Kasumi-1 (cell line): ENCODE measurements around the gene SIK1.
"Not testable (repeated sequence)": the region's sequence is repeated elsewhere in the genome, so short reads cannot be mapped to it uniquely, and the experiment has no call there.

Source experiments
- DNase-seq, 2 experiments: peaks; one replicate each; lab custom pipeline; 2025; lab: John Stamatoyannopoulos, UW

SIK1 gene

GRCh38 chr21:43426404-43427241 is at the start of gene SIK1:
SIK1 (minus strand) TSS chr21:43427131; CDS start chr21:43426178, 953 bp downstream.
- not testable (repeated sequence) for DNase-seq

DNA sequence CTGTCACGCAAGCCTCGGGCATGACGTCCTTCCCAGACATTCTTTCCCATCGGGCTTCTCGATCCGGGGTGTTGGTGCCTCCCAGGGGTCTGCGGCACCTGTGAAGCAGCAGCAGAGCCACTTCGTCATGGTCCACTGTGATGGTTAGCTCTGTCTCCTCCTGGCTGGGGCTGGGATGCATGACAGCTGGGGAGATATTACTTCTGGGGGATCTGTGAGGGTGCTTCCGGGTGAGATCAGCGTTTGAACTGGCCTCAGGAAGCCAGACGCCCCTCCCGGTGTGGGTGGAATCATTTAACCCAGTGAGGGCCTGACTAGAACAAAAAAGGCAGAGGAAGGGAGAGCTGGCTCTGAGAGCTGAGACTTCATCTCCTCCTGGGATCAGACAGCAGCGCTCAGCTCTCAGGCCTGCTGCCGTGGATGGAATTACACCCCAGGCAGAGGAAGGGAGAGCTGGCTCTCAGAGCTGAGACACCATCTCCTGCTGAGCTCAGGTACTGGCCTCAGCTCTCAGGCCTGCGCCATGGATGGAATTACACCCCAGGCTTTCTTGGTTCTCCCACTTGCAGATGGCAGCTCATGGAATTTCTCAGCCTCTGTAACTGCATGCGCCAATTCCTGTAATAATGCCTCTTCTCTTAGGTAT is 44.8 kb upstream of the SIK1 start:
- DNase-seq, result not testable (repeated sequence)

DNA sequence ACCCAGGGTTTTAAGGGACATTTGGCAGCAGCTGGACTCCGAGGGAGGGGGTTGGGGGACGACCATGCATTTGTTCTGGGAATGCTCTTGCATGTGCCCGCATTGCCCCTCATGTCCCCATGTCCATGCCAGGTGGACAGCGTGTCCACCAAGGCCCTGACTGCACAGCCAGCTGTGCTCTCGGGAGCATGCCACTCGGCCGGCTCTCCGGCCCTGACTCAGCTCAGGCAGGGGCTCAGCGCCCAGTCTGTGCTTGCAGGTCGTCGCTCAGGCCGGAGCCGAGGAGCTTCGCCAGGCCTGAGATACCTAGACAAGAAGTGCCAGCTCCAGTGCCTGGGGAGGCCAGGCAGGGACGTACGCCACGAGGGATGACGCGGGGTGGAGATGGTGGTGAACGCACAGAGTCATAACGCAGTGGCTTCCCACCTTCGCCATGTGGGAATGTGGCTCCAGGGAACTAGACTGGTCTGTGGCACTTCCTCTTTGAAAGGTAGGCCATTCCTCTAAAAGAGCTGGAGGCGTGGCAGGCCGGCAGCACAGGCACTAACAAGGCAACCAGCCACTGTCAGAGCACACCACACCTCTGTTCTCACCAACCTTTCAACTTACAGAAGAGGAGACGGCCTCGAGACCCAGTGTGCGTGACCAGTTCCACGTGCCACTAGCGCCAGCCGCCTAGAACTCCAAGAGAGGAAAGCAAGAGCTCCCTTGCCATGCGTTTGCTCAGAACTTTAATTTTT is 43.0 kb upstream of the SIK1 start:
- DNase-seq, result not testable (repeated sequence)

DNA sequence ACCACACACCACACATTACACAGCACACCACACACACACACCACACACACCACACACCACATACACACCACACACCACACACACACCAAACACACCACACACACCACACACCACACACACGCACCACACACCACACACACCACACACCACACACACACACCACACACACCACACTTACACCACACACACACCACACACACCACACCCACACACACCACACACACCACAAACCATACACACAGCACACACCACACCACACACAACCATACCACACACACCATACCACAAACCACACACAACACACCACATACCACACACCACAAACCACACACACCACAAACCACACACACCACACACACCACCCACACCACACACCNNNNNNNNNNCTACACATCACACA is 40.9 kb upstream of the SIK1 start:
- no peak for DNase-seq

DNA sequence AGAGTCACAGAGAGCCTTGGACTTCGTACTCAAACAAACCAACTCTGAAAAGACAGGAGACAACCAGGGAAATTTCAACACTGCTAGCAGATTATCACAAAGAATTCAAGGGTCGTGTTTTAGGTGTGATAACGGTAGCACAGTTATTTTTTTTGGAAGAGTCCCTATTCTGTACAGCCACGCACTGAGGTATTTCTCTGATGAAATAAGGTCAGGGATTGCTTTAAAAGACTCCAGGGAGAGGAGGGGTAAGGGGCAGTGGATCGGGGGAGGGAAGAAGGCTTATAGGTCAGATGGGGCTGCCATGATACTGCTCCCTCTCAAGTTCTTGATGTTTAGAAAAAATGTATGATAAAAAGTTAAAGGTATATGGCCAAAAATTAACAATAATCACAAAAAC is 38.2 kb upstream of the SIK1 start:
- not testable (repeated sequence) for DNase-seq

GRCh38 chr21:43463498-43464261 is 36.7 kb upstream of the SIK1 start:
- not testable (repeated sequence) for DNase-seq

DNA sequence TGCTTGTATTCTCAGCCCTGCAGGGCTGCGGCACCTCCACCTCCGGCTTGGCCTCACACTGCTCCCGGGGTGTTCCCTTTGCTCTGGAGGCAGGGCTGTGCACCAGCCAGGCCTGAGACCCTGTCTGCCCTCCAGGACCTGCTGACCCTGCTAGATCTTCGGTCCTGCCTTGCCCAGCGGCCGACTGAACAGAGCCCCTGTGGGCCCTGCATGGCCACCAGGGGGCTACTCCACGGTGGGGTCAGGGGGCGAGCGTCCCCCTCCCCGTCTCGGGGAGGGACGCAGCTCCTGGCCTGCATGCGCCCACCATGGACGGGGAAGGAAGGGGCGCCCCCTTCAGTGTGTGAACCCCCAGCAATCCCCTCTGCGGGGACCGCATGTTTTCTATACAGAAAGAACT is 36.0 kb upstream of the SIK1 start:
- DNase-seq, result not testable (repeated sequence)

- not testable (repeated sequence) for DNase-seq
These were observed 33.5 kb upstream of the SIK1 start for GRCh38 chr21:43460475-43460874.

GRCh38 chr21:43458995-43459394 is 32.1 kb upstream of the SIK1 start:
- not testable (repeated sequence) for DNase-seq

- not testable (repeated sequence) for DNase-seq
These were observed 29.8 kb upstream of the SIK1 start for GRCh38 chr21:43456616-43457314.

- DNase-seq, result not testable (repeated sequence)
These were observed 28.8 kb upstream of the SIK1 start for GRCh38 chr21:43455717-43456116.

GRCh38 chr21:43454176-43454575 is 27.2 kb upstream of the SIK1 start:
- DNase-seq, result not testable (repeated sequence)

DNA sequence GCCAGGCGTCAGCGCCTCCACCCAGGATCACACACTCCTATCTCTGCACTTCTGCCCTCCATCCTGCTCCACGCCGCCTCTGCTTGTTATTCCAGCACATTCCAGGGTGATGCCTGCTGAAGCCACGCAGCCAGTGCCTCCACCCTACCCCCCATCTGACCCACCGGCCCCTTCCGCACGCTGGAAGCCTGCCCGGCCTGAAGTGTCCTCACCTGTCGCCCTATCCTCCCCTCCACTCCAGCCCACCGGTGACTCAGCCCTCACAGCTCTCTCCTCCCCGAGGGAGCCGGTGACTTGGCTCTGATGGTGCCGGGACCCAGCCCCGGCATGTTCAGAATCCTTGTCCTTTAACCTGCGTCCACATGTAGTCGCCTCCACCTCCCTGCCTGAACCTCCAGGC is 24.9 kb upstream of the SIK1 start:
- DNase-seq, result not testable (repeated sequence)

- DNase-seq, result not testable (repeated sequence)
These were observed 23.4 kb upstream of the SIK1 start for GRCh38 chr21:43450287-43450686.

DNA sequence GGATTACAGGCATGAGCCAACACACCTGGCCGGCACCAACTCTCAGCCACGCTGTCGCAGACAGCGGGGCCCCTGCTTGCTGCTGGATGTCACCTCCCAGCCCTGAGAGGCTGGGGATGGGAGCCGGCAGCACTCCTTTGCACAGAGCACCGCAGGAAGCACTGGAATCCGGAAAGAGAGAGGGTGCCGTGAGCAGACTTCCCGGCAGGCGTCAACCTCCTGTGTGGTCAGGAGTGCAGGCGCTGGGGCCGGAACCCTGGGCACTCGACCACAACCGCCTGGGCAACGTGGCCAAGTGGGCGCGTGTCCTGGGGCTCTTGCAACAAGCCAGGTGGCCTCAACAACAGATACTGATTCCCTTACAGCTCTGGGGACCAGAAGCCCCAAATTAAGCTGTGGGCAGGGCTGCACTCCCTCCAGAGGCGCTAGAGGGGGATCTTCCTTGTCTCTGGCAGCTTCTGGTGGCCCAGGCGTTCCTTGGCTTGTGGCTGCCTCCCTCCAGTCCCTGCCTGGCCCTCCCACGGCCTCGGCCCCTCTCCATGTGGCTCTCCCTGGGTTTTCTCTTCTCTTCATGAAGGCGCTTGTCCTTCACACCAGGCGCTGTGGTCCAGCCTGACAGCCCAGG is 20.5 kb upstream of the SIK1 start:
- DNase-seq, result not testable (repeated sequence)

DNA sequence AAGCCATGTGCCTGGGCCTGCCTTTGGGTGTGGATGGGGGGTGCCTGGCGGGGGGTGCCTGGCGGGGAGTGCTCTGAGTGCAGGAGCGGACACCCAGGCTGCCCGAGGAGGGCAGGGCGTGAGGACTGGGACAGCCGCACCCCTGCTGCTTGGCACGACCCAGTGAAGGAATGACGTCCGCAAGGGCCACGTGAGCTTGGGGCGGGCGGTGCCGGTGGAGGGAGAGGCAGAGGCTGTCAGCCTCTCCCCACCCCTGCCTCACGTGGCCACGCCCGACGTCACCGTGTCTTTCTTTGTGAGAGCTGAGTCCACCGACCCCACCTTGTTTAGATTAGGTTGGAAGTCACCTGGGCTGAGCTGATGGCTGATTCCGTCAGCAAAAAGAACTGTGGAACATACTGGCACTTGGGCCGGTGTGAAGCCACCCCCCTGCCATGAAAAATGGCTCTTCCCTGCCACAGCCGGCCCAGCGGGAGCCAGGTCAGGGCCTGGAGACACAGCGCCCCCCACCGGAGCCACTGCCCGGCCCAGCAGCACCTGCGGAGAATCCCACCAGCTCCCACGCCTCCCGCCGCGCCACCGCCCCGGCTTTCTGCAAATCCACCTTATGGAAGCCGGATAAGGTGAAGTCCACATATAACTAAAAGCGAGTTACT is 19.5 kb upstream of the SIK1 start:
- not testable (repeated sequence) for DNase-seq

- DNase-seq, result not testable (repeated sequence)
These were observed 17.6 kb upstream of the SIK1 start for GRCh38 chr21:43444524-43444923.

DNA sequence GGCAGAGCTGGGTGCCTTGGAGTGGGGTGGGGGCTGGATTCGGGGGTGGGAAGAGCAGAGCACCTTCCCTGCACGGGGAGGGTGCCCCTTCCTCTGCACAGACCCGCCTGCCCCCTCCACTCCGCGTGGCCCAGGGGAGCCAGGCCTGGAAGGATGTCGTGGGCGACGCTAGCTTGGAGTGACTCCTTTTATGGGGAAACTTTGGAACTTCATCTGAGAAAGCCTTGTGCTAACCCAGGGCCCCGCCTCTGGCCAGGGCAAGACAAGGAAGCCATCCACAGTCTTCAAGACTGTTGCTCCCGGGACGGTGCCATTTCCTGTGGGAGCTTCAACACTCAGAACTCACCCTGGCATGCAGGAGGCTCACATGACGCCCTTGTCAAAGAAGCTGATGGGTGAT is 15.6 kb upstream of the SIK1 start:
- not testable (repeated sequence) for DNase-seq

DNA sequence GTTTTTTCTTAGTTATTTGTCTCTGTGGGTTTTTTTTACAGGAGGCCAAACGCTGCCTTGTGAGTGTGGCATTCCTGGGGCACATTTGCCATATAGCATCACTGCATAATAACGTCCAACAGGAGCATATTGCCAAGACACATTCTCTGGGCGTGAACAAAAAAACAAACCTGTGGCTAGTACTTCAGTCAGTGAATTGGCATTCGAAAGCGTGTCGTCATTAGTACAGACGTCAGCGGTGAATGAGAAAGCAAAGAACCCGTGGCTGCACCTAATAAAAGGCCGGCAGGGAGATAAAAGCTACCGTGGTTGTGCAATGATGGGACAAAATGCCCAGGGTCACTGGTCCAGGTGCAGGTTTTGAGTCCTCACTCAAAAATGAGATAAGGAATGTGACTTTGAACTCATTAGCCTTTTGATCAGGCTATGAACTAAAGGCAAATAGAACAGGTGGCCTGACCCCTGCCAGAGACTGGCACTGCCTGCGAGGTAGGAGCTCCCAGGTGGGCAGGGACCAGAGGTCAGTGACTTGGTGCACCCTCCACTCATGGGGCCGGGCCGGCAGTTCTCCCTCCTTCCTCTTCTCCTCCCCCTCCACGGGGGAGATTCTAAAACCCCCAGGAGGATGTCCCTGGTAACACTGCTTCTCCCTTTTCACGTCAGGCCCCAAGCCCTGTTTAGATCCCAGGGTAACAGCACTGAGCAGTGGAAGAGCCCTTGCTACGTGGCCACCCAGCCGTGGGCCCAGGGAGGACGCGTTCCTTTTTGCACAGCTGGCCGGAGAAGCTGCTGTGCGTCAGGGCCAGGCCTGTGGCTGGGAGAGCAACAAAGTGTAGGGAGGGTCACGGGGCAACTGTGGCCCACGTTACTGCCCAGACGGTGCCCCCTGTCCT is 14.2 kb upstream of the SIK1 start:
- not testable (repeated sequence) for DNase-seq
